Inferior parietal cortex (tissue), 1 donor: ENCODE results near the gene BANF1.
"Not testable (repeated sequence)": the region's sequence is repeated elsewhere in the genome, so short reads cannot be mapped to it uniquely, and the experiment has no call there.

Source experiments
- DNase-seq: peaks from one replicate; pipeline ENCODE4 v3.0.0-alpha.2; 2016; ENCODE audit errors: extremely low spot score

The BANF1 gene

GRCh38 chr11:66011239-66011784 is 9.0 kb downstream of the BANF1 start:
- no peak for DNase-seq

DNA sequence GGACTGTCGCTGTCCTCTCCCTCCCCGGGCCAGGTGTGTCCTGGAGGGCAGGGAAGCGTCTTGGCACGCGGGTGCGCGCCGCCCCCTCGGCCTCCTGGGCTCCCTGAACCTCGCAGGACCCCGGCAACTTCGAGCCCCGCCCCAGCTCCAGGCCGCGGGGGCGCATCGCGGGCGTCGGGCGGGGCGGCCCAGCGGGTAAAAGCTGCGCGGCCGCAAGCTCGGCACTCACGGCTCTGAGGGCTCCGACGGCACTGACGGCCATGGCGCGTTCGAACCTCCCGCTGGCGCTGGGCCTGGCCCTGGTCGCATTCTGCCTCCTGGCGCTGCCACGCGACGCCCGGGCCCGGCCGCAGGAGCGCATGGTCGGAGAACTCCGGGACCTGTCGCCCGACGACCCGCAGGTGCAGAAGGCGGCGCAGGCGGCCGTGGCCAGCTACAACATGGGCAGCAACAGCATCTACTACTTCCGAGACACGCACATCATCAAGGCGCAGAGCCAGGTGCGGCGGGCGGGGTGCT is 9.5 kb downstream of the BANF1 start, which contains the start of gene CST6:
Gene CST6, plus strand, starts transcription at position 224 of the 519 bp plus-strand sequence. Its CDS starts 37 bp downstream, at position 261.
- DNase-seq: no peak

DNA sequence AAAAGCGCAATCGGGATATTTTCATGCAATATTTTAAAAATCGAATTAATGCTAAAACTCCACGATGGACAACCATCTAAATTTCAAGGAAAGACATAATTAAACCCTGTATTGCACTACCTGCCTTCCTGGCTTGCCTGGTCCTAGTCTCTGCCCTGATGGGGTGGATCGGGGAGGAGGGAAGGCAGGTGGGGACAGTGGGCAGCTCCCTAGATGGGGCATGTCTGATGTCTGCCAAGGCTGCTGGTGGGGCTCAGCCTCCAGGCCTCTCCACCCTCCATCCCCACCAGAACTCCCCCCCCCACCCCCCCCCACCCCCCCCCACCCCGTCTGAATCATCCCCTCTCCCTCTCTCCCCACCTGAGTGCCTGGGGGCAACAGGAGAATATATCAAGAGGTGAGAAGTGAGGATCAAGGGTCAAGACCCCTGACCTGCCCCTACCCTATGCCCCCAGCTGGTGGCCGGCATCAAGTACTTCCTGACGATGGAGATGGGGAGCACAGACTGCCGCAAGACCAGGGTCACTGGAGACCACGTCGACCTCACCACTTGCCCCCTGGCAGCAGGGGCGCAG is 10.2 kb downstream of the BANF1 start:
- no peak for DNase-seq

GRCh38 chr11:66012946-66013761 is 10.9 kb downstream of the BANF1 start:
- no peak for DNase-seq

DNA sequence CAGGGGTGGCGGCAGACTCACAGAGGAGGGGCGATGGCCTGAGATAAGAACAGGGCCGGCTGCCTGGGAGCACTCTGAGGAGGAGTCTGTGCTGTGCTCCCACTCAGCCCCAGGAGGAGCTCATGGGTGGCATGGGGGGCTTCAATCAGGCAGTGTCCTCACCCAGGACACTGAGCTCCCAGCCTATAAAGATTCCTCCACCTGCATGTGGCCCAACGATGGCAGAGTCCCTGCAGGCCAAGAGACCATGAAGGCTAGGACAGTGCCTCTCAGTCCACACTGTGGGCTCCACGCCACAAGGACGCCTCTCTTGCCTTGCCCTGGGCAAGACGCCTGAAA is 11.4 kb downstream of the BANF1 start:
- DNase-seq: no peak

DNA sequence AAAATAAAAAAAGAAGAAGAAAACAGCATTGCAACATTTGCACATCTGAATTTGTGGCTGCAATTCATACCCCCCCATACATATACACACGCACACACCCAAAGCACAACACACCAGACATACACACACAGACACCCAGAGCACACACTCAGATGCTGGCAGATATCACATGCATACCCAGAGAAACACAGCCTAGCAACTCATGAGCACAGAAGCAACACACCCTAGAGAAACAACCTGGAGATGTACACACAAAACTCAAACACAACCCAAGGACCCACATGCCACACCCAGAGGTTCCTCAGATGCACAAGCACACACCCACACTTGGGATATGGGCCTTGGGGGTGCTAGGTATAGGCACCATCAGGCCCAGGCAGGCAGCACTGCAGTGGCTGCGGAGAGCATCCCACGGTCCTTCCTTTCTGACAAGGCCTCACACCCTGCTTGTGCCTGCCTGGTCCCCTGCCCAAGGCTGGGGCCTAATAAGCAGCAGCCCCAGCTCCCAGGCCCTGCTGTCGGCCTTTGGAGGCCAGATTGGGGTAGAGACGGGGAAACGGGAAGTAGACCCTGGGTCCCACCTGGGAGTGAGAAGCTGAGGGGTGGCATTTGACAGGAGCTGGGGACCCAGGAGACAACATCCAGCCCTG is 12.6 kb downstream of the BANF1 start:
- no peak for DNase-seq

- no peak for DNase-seq
Measured at GRCh38 chr11:66015454-66015881, 13.2 kb downstream of the BANF1 start.

DNA sequence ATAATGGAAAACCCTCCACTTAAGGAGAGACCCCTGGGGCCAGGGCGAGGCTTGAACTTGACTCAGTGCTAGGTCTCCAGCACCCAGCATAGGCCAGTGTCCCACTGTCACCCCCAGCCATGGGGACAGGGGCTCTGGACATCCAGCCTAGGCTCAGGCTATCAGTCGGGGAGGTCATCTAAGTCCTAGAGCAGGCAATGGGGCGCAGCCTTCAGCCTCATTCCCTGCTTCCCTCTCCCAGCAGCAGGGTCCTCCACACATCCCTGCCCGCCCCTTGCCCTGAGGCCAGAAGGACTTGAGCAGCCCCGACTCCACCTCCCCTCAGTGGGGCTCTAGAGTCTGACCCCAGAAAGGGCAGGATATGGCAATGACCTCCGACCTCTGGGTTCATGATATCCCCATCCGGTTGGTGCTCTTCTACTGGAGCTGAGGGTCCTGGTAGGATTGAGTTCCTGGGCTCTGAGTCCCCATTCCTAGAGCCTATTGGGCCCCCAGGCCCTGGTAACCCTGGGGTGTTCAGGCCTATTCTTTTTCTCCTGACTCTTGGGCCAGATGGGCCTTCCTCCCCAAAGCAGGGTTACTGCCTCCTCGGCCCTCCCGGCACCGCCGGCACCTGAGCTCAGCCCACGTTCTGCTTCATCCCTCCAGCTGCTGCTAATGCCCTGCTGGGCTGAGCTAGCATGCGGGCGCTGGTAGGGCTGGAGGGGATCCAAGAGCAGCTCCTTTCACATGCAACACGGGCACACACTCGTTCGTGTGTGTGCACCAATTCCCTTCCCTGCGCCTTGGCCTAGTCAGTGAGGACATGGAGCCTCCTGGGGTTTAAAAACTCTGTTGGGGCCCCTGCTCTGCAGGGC is 13.9 kb downstream of the BANF1 start:
- DNase-seq: no peak

GRCh38 chr11:66016793-66017177 is 14.5 kb downstream of the BANF1 start:
- DNase-seq: no peak

DNA sequence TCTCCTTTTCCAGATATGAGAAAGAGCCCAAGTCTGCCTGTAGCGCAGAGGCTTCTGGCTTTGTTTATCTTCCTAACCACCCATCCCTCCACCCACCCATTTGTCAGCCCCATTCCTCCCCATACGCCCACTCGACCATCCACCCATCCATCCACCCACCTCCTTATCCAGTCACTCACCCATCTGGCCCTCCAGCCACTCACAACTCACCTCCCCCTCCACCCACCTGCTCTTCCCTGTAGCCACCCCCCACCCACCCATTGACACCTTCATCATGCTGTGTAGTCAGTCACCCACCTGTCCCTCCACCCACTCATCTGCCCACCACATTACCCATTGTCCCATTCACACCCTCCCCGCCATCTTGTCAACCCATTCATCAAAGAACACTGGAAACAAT is 15.0 kb downstream of the BANF1 start:
- no peak for DNase-seq

DNA sequence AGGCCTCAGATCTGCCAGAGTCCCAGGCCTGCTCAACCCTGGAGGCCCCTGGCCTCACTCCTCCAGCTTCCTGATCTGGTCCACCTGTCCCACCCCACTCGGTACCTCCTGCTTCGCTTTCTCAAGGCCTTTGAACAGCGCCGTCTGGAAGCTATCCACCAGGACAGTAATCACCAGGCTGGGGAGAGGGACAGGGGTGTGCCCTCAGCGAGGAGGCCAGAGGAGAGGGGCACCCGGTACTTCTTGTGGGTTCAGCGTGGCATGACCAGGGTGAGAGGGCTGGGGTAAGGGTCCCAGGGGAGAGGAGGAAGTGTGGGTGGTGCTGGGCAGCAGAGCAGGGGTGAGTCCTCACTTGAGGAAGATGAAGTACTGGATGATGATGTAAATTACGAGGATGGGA is 17.9 kb downstream of the BANF1 start:
- DNase-seq: no peak

DNA sequence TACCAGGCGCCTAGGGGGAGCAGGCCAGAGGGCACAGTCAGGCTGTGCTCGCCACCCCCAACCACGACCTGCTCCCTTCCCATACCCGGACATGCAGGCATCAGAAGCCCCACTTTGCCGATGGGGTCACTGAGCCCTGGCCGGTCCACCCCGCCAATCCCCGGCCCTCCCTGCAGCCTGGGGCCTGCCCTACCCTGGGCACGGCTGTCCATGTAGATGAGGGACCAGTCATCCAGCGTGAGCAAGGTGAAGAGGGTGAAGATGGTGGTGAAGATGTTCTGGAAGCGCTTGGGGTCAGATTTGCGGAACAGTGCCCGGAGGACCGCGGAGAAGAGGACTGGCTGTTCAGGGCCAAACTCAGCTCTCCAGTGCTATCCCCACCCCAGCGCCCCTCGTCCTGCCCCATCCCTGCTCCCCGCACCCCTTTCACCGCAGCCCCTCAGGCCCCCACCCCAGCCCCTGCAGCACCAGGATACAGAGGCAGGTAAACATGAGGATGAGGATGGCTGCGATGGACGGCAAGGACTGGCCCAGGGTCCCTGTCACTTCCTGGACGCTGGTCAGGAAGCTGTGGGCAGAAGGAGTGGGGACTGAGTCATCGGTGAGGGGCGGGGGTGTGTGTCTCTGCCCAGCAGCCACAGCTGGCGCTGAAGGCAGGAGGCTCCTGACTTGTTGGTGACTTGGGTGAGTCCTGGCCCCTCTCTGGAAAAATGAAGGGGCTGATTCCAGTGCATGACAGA is 18.5 kb downstream of the BANF1 start:
- no peak for DNase-seq

GRCh38 chr11:66022401-66023185 is 20.3 kb downstream of the BANF1 start:
- peak; percentile 64 for DNase-seq

DNA sequence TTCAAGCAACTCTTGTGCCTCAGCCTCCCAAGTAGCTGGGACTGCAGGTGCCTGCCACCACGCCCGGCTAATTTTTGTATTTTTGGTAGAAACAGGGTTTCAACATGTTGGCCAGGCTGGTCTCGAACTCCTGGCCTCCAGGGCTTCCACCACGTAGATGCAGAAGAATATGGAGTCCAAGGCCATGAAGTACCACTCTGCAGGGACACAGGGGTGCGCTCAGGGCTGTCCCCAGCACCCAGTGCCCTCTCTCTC is 20.8 kb downstream of the BANF1 start:
- not testable (repeated sequence) for DNase-seq

- DNase-seq: no peak
Measured at GRCh38 chr11:66026017-66026529, 23.8 kb downstream of the BANF1 start, which contains the start of gene CATSPER1. TSS of gene CATSPER1 (minus strand) at chr11:66026479. CDS start at chr11:66026379, 100 bp downstream.

GRCh38 chr11:66032957-66033735 is 30.8 kb downstream of the BANF1 start:
- DNase-seq: no peak

DNA sequence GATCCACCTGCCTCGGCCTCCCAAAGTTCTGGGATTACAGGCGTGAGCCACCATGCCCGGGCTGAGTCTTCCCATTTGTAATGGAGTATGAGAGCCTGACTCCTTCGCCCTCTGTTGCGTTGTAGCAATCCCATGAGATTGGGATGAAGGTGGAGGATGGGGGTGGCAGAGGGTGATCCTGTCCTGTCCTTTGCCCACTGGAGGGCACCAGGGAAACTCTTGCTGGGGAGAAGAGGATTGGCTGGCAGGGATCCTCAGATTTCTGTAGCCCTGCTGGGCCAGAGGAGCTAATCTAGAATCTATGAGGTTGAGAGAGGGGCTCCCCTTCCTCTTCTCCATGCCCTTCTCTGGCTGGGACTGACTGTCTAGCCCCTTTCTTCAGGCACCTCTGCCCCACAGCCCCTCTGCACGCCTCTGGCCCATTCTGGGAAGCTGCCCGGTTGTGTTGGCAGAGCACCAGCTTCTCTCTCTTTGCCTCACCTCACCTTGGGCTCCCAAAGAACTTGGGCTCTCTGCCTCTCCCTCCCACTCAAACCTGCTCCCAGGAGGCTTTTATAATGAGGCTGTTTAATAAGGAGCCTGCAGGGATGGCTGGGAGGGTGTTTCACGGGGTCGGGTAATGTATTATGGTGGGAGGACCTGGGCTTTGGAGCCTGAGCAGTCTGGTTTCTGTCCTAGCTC is 33.5 kb downstream of the BANF1 start:
- DNase-seq: no peak

GRCh38 chr11:66036334-66036710 is 34.0 kb downstream of the BANF1 start:
- DNase-seq: no peak

DNA sequence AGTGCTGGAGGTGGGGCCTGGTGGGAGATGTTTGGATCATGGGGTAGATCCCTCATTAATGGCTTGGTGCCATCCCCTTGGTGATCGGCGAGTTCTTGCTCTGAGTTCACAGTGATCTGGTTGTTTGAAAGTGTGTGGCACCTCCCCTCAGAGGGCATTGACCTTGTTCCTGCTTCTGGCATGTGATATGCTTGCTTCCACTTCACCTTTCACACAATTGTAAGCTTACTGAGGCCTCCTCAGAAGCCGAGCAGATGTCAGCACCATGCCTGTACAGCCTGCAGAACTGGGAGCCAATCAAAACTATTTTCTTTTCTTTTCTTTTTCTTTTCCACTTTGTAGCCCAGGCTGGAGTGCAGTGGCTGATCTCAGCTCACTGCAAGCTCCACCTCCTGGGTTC is 35.0 kb downstream of the BANF1 start:
- DNase-seq: no peak
